HEK293 (cell line): ENCODE measurements around the gene CPNE5.

Experiments used
- PBX3 ChIP-seq: sonication (generic); formaldehyde crosslinking; IDR thresholded peaks from 2 replicates; pipeline ENCODE4 v1.8.1; 2022; ENCODE audit warnings: mild to moderate bottlenecking, moderate library complexity, missing genetic modification reagents
- YY1 ChIP-seq: fragments of 450-650 bp; formaldehyde crosslinking; IDR thresholded peaks from 2 replicates; pipeline ENCODE4 v1.5.1; 2018; ENCODE audit warnings: missing biosample characterization, missing genetic modification characterization
- ZBTB17 ChIP-seq: fragments of 450-650 bp; formaldehyde crosslinking; IDR thresholded peaks from 2 replicates; pipeline ENCODE4 v1.5.1; 2016; ENCODE audit warnings: missing biosample characterization, missing genetic modification characterization
- ZBTB49 ChIP-seq: fragments of 450-650 bp; formaldehyde crosslinking; IDR thresholded peaks from 2 replicates; pipeline ENCODE4 v1.5.1; 2016; ENCODE audit warnings: missing biosample characterization, missing genetic modification characterization, low read depth
- ZNF138 ChIP-seq: fragments of 450-650 bp; formaldehyde crosslinking; IDR thresholded peaks from 2 replicates; pipeline ENCODE4 v1.5.1; 2016; ENCODE audit warnings: missing biosample characterization, missing genetic modification characterization, borderline replicate concordance
- ZNF146 ChIP-seq: fragments of 450-650 bp; formaldehyde crosslinking; IDR thresholded peaks from 2 replicates; pipeline ENCODE4 v1.5.1; 2016; ENCODE audit warnings: missing biosample characterization, missing genetic modification characterization
- ZNF157 ChIP-seq: fragments of 450-650 bp; formaldehyde crosslinking; IDR thresholded peaks from 2 replicates; pipeline ENCODE4 v1.5.1; 2016; ENCODE audit warnings: missing biosample characterization, missing genetic modification characterization
- ZNF184 ChIP-seq: fragments of 450-650 bp; IDR thresholded peaks from 2 replicates; pipeline ENCODE4 v1.5.1; 2018; ENCODE audit warnings: missing biosample characterization, mild to moderate bottlenecking, missing genetic modification characterization
- ZNF335 ChIP-seq: fragments of 450-650 bp; formaldehyde crosslinking; conservative IDR thresholded peaks from 2 replicates; pipeline ENCODE4 v1.5.1; 2016; ENCODE audit warnings: missing biosample characterization, missing genetic modification characterization
- ZNF501 ChIP-seq: fragments of 450-650 bp; formaldehyde crosslinking; IDR thresholded peaks from 2 replicates; pipeline ENCODE4 v1.5.1; 2016; ENCODE audit warnings: missing biosample characterization, missing genetic modification characterization
- TF ChIP-seq, protein P1 (sequence below): fragments of 450-650 bp; formaldehyde crosslinking; IDR thresholded peaks from 2 replicates; pipeline ENCODE4 v1.5.1; 2016; ENCODE audit warnings: missing biosample characterization, missing genetic modification characterization
- TF ChIP-seq, protein P2 (sequence below): fragments of 450-650 bp; formaldehyde crosslinking; IDR thresholded peaks from 2 replicates; pipeline ENCODE4 v1.5.1; 2017; ENCODE audit warnings: missing biosample characterization, missing genetic modification characterization
- TF ChIP-seq, protein P3 (sequence below): fragments of 450-650 bp; formaldehyde crosslinking; optimal IDR thresholded peaks from 2 replicates; pipeline ENCODE3; 2016; ENCODE audit warnings: missing biosample characterization, mild to moderate bottlenecking, missing genetic modification characterization

GRCh38 chr6:36817847-36818246, 21.4 kb downstream of the CPNE5 start:
- TF ChIP-seq, protein P1, sequence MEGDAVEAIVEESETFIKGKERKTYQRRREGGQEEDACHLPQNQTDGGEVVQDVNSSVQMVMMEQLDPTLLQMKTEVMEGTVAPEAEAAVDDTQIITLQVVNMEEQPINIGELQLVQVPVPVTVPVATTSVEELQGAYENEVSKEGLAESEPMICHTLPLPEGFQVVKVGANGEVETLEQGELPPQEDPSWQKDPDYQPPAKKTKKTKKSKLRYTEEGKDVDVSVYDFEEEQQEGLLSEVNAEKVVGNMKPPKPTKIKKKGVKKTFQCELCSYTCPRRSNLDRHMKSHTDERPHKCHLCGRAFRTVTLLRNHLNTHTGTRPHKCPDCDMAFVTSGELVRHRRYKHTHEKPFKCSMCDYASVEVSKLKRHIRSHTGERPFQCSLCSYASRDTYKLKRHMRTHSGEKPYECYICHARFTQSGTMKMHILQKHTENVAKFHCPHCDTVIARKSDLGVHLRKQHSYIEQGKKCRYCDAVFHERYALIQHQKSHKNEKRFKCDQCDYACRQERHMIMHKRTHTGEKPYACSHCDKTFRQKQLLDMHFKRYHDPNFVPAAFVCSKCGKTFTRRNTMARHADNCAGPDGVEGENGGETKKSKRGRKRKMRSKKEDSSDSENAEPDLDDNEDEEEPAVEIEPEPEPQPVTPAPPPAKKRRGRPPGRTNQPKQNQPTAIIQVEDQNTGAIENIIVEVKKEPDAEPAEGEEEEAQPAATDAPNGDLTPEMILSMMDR (tag by site-specific recombination): no peak
- TF ChIP-seq YY1 (no peak), ZNF184 (tag by site-specific recombination) (no peak), ZNF138 (no peak), ZNF501 (tag by site-specific recombination) (no peak), ZNF335 (tag by site-specific recombination) (no peak), ZBTB17 (no peak), ZNF146 (tag by site-specific recombination) (no peak), ZNF157 (tag by site-specific recombination) (no peak), PBX3 (no peak), ZBTB49 (no peak)
- TF ChIP-seq, protein P2, sequence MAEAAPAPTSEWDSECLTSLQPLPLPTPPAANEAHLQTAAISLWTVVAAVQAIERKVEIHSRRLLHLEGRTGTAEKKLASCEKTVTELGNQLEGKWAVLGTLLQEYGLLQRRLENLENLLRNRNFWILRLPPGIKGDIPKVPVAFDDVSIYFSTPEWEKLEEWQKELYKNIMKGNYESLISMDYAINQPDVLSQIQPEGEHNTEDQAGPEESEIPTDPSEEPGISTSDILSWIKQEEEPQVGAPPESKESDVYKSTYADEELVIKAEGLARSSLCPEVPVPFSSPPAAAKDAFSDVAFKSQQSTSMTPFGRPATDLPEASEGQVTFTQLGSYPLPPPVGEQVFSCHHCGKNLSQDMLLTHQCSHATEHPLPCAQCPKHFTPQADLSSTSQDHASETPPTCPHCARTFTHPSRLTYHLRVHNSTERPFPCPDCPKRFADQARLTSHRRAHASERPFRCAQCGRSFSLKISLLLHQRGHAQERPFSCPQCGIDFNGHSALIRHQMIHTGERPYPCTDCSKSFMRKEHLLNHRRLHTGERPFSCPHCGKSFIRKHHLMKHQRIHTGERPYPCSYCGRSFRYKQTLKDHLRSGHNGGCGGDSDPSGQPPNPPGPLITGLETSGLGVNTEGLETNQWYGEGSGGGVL (tag by site-specific recombination): no peak
- TF ChIP-seq, protein P3, sequence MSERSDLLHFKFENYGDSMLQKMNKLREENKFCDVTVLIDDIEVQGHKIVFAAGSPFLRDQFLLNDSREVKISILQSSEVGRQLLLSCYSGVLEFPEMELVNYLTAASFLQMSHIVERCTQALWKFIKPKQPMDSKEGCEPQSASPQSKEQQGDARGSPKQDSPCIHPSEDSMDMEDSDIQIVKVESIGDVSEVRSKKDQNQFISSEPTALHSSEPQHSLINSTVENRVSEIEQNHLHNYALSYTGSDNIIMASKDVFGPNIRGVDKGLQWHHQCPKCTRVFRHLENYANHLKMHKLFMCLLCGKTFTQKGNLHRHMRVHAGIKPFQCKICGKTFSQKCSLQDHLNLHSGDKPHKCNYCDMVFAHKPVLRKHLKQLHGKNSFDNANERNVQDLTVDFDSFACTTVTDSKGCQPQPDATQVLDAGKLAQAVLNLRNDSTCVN (tag by site-specific recombination): no peak
